IPS-NIHi11 (cell line): Measurements from ENCODE around the gene LGALS3.

Source experiments
- DNase-seq: peaks from one replicate; pipeline ENCODE4 v3.0.0; 2012; ENCODE audit warnings: mixed read lengths, low spot score

The LGALS3 gene

GRCh38 chr14:55114720-55115119, 14.3 kb upstream of the LGALS3 start:
- no peak for DNase-seq

GRCh38 chr14:55115460-55115859, 13.6 kb upstream of the LGALS3 start:
- DNase-seq: no peak

GRCh38 chr14:55115861-55116245, 13.2 kb upstream of the LGALS3 start:
- DNase-seq: no peak

GRCh38 chr14:55116246-55117030, 12.6 kb upstream of the LGALS3 start:
- no peak for DNase-seq

GRCh38 chr14:55117803-55118441, 11.1 kb upstream of the LGALS3 start:
- no peak for DNase-seq

GRCh38 chr14:55118761-55119160, 10.3 kb upstream of the LGALS3 start:
- DNase-seq: no peak

- no peak for DNase-seq
Measured at GRCh38 chr14:55120571-55121495, 8.2 kb upstream of the LGALS3 start.

GRCh38 chr14:55121628-55122439, 7.2 kb upstream of the LGALS3 start:
- no peak for DNase-seq

GRCh38 chr14:55122440-55122986, 6.5 kb upstream of the LGALS3 start:
- DNase-seq: no peak

- no peak for DNase-seq
Measured at GRCh38 chr14:55123101-55123500, 6.0 kb upstream of the LGALS3 start.

GRCh38 chr14:55123852-55124639, 5.0 kb upstream of the LGALS3 start:
- DNase-seq: no peak

GRCh38 chr14:55124774-55125386, 4.2 kb upstream of the LGALS3 start:
- DNase-seq: no peak

GRCh38 chr14:55125403-55125802, 3.6 kb upstream of the LGALS3 start:
- no peak for DNase-seq

GRCh38 chr14:55126034-55126433, 3.0 kb upstream of the LGALS3 start:
- no peak for DNase-seq

GRCh38 chr14:55126932-55127459, 2.1 kb upstream of the LGALS3 start:
- no peak for DNase-seq

- no peak for DNase-seq
Measured at GRCh38 chr14:55127460-55127951, 1.5 kb upstream of the LGALS3 start.

- no peak for DNase-seq
Measured at GRCh38 chr14:55128386-55129085, 516 bp upstream of the LGALS3 start.

- peak; percentile 69 for DNase-seq
Measured at GRCh38 chr14:55129428-55130195, 560 bp downstream of the LGALS3 start.
